Breast epithelium (tissue), 3 donors: Measurements from ENCODE around the gene GSDMA.

Experiments
- CTCF ChIP-seq, 3 donors: fragments of 450-650 bp; IDR thresholded peaks; one replicate each; pipeline ENCODE4 v1.5.1; 2016 to 2017; ENCODE audit warnings: antibody characterized with exemption in 3 of 3, mild to moderate bottlenecking in 3 of 3, moderate library complexity in 3 of 3
- POLR2A ChIP-seq: fragments of 450-650 bp; IDR thresholded peaks from one replicate; pipeline ENCODE4 v1.6.1; 2016; ENCODE audit warnings: antibody characterized with exemption, mild to moderate bottlenecking, moderate library complexity
- POLR2AphosphoS5 ChIP-seq, 3 donors: sonication (generic); formaldehyde crosslinking; IDR thresholded peaks; one replicate each; pipeline ENCODE4 v1.6.1; 2017; ENCODE audit warnings: antibody characterized with exemption in 3 of 3

GRCh38 chr17:40004712-40005111, 41.9 kb downstream of the GSDMA start:
- TF ChIP-seq CTCF (IDR thresholded peaks at IDR 0.05), result no peak
- no peak for TF ChIP-seq POLR2A
- TF ChIP-seq POLR2AphosphoS5 (IDR thresholded peaks at IDR 0.05), result no peak
